Trophoblast cell (in vitro differentiated cells and primary cell): ENCODE measurements around the gene MLXIP.

Experiments used
- DNase-seq, 2 donors: peaks; one replicate each; pipeline ENCODE4 v3.0.0-alpha.2; 2016
- H2AFZ ChIP-seq: 2 replicates; pipeline ENCODE4 v1.6.1; 2013; ENCODE audit warnings: low read length, moderate library complexity, mild to moderate bottlenecking; ENCODE audit not compliant: insufficient read depth, poor library complexity
- H2AK5ac ChIP-seq: 2 replicates; pipeline ENCODE4 v1.6.1; 2013; ENCODE audit warnings: mild to moderate bottlenecking, low read length
- H2BK120ac ChIP-seq: 2 replicates; pipeline ENCODE4 v1.6.1; 2013; ENCODE audit warnings: low read length, mild to moderate bottlenecking, moderate library complexity; ENCODE audit not compliant: insufficient read depth, poor library complexity
- H2BK12ac ChIP-seq: 2 replicates; pipeline ENCODE4 v1.6.1; 2013; ENCODE audit warnings: mild to moderate bottlenecking, low read length, moderate library complexity
- H2BK5ac ChIP-seq: 2 replicates; pipeline ENCODE4 v1.6.1; 2013; ENCODE audit warnings: low read length, low read depth, moderate library complexity, mild to moderate bottlenecking; ENCODE audit not compliant: poor library complexity
- H3K14ac ChIP-seq: 2 replicates; pipeline ENCODE4 v1.6.1; 2013; ENCODE audit warnings: mild to moderate bottlenecking, low read length
- H3K18ac ChIP-seq: 2 replicates; pipeline ENCODE4 v1.6.1; 2013; ENCODE audit warnings: mild to moderate bottlenecking, low read length
- H3K23ac ChIP-seq: 2 replicates; pipeline ENCODE4 v1.6.1; 2013; ENCODE audit warnings: low read length
- H3K27ac ChIP-seq: 2 replicates; pipeline ENCODE4 v1.5.1; 2013; ENCODE audit warnings: low read depth, mild to moderate bottlenecking, inconsistent platforms, low read length, moderate library complexity
- H3K27me3 ChIP-seq: 2 replicates; pipeline ENCODE4 v1.6.1; 2013; ENCODE audit warnings: inconsistent platforms, mild to moderate bottlenecking, low read length, moderate library complexity; ENCODE audit not compliant: insufficient read depth
- H3K36me3 ChIP-seq, 2 experiments: 1 replicate in 1 of 2; 2 replicates in 1 of 2; pipeline ENCODE4 v1.6.1; 2013; ENCODE audit warnings: low read length in 2 of 2, mild to moderate bottlenecking in 2 of 2, moderate library complexity in 1 of 2; ENCODE audit not compliant: insufficient read depth in 2 of 2, control insufficient read depth in 1 of 2
- H3K4ac ChIP-seq: 2 replicates; pipeline ENCODE4 v1.6.1; 2013; ENCODE audit warnings: low read depth, mild to moderate bottlenecking, low read length, moderate library complexity
- H3K4me1 ChIP-seq, 2 experiments: 1 replicate in 1 of 2; 2 replicates in 1 of 2; pipeline ENCODE4 v1.6.1; 2013; ENCODE audit warnings: low read length in 2 of 2, mild to moderate bottlenecking in 2 of 2, moderate library complexity in 1 of 2; ENCODE audit not compliant: insufficient read depth in 2 of 2, control insufficient read depth in 1 of 2
- H3K4me2 ChIP-seq: 2 replicates; pipeline ENCODE4 v1.6.1; 2013; ENCODE audit warnings: inconsistent platforms, mild to moderate bottlenecking, low read length, moderate library complexity
- H3K4me3 ChIP-seq: 2 replicates; pipeline ENCODE4 v1.5.1; 2013; ENCODE audit warnings: mild to moderate bottlenecking, low read depth, low read length, inconsistent platforms
- H3K79me1 ChIP-seq: one replicate; pipeline ENCODE4 v1.6.1; 2013; ENCODE audit warnings: low read length
- H3K79me2 ChIP-seq: 2 replicates; pipeline ENCODE4 v1.6.1; 2013; ENCODE audit warnings: low read length, mild to moderate bottlenecking; ENCODE audit not compliant: control insufficient read depth, insufficient read depth, poor library complexity
- H3K9ac ChIP-seq: 2 replicates; pipeline ENCODE4 v1.6.1; 2013; ENCODE audit warnings: mild to moderate bottlenecking, low read length
- H3K9me3 ChIP-seq: 2 replicates; pipeline ENCODE4 v1.6.1; 2013; ENCODE audit warnings: low read depth, mild to moderate bottlenecking, control low read depth, inconsistent platforms, low read length; ENCODE audit not compliant: insufficient read depth
- H4K12ac ChIP-seq: 2 replicates; pipeline ENCODE4 v1.6.1; 2013; ENCODE audit warnings: low read depth, mild to moderate bottlenecking, low read length, moderate library complexity
- H4K8ac ChIP-seq: 2 replicates; pipeline ENCODE4 v1.6.1; 2013; ENCODE audit warnings: low read depth, mild to moderate bottlenecking, low read length, moderate library complexity
- H4K91ac ChIP-seq: one replicate; pipeline ENCODE4 v1.6.1; 2013; ENCODE audit warnings: low read depth, mild to moderate bottlenecking, low read length, moderate library complexity
- WGBS: extraction: QIAGEN DNeasy Blood & Tissue Kit; methylation state at CpG from one replicate; pipeline ENCODE4 v1.1.7; 2013; ENCODE audit warnings: missing lambda C conversion rate; ENCODE audit not compliant: insufficient read length, insufficient coverage; ENCODE audit errors: extremely low coverage; 5-methylcytosine and 5-hydroxymethylcytosine counted together

The MLXIP gene

DNA sequence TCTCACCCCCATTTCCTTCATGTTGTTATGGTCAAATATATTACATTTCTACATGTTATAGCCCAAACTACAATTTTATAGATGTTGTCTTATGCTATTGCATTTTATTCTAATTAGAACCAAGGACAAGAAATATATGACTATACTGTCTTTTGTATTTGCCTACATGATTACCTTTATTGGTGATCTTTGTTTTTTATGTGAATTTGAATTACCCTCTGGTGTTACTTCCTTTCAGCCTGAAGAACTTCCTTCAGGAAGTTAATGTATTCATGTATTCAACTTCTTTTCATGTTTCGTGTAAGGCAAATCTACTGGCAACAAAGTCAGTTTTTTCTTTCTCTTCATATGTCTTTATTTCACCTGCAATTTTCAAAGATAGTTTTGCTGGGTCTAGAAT lies 116.2 kb downstream of the MLXIP start:
- Histone ChIP-seq H3K23ac (no peak overlapping the region), H3K9me3 (peaks cover 2% of the 10 kb centered on the region)
- WGBS, result no CpG with 5 or more reads among the region's 1 CpG

DNA sequence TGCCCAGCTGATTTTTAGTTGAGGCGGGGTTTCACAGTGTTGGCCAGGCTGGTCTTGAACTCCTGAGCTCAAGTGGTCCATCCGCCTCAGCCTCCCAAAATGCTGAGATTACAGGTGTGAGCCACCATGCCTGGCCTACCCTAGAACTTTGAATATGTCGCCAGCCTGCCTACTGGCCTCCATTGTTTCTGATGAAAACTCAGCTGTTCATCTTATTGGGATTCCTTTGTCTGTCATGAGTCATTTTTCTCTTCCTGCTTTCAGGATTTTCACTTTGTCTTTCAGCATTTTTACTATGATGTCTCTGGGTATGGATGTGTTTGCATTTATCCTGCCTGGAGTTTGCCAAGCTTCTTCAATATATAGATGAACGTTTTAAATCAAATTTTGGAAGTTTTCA lies 116.8 kb downstream of the MLXIP start:
- Histone ChIP-seq H3K9me3 (no peaks in the 10 kb centered on the region), H2BK12ac (no peak overlapping the region)
- no peak for DNase-seq

More for the DNA sequence above, 116.2 kb downstream of the MLXIP start:
- H3K4me2 ChIP-seq, result no peak overlapping the region
- no peak for DNase-seq
- no peak overlapping the region for H3K14ac ChIP-seq
- no peak overlapping the region for H3K18ac ChIP-seq
- H3K36me3 ChIP-seq, result no peaks in the 10 kb centered on the region
- no peak overlapping the region for H2BK120ac ChIP-seq
- no peaks in the 10 kb centered on the region for H3K4me1 ChIP-seq
- H2BK5ac ChIP-seq, result no peak overlapping the region
- H3K27ac ChIP-seq, result no peak overlapping the region
- no peak overlapping the region for H2AK5ac ChIP-seq
- H2BK12ac ChIP-seq, result no peak overlapping the region
- no peak overlapping the region for H2AFZ ChIP-seq
- H4K91ac ChIP-seq, result no peak overlapping the region
- H3K27me3 ChIP-seq, result no peaks in the 10 kb centered on the region
- H4K8ac ChIP-seq, result no peak overlapping the region
- no peak overlapping the region for H3K4me3 ChIP-seq
- no peaks in the 10 kb centered on the region for H3K79me2 ChIP-seq
- no peaks in the 10 kb centered on the region for H3K79me1 ChIP-seq
- H3K9ac ChIP-seq, result no peak overlapping the region
- no peak overlapping the region for H4K12ac ChIP-seq
- H3K4ac ChIP-seq, result no peak overlapping the region

More for the DNA sequence above, 116.8 kb downstream of the MLXIP start:
- H2AFZ ChIP-seq, result no peak overlapping the region
- H3K36me3 ChIP-seq, result no peaks in the 10 kb centered on the region
- no peak overlapping the region for H2BK120ac ChIP-seq
- no peak overlapping the region for H3K18ac ChIP-seq
- no peak overlapping the region for H3K23ac ChIP-seq
- H2BK5ac ChIP-seq, result no peak overlapping the region
- no peak overlapping the region for H4K12ac ChIP-seq
- no peaks in the 10 kb centered on the region for H3K4me1 ChIP-seq
- H3K4ac ChIP-seq, result no peak overlapping the region
- no peak overlapping the region for H3K4me3 ChIP-seq
- no peak overlapping the region for H3K14ac ChIP-seq
- no peak overlapping the region for H3K9ac ChIP-seq
- H4K8ac ChIP-seq, result no peak overlapping the region
- no peak overlapping the region for H2AK5ac ChIP-seq
- WGBS, result no CpG with 5 or more reads among the region's 4 CpGs
- H3K79me2 ChIP-seq, result no peaks in the 10 kb centered on the region
- H3K79me1 ChIP-seq, result no peaks in the 10 kb centered on the region
- H3K27ac ChIP-seq, result no peak overlapping the region
- H3K27me3 ChIP-seq, result no peaks in the 10 kb centered on the region
- no peak overlapping the region for H4K91ac ChIP-seq
- no peak overlapping the region for H3K4me2 ChIP-seq
